ENCODE measurements around the gene NFIB. TPM values are rescaled to one million over a fixed set of nuclear protein-coding genes. Genes with fewer than 3 reads are reported as not detected.

NFIB gene
- total RNA-seq, 1 experiment from 2014 or later = 75.8 TPM

- Mint-ChIP-seq H3K27ac (ENCODE audit: unreplicated experiment) (no peak overlapping the region), H3K9me3 (ENCODE audit: low read depth, unreplicated experiment) (no peaks in the 10 kb centered on the region), H3K4me3 (ENCODE audit: low read depth, unreplicated experiment) (no peak overlapping the region), H3K36me3 (ENCODE audit: insufficient read depth, unreplicated experiment) (peaks cover 8% of the 10 kb centered on the region), H3K4me1 (ENCODE audit: low read depth, unreplicated experiment) (no peaks in the 10 kb centered on the region), H3K27me3 (ENCODE audit: unreplicated experiment) (no peaks in the 10 kb centered on the region)
- no TSS peak for BruUV-seq (replicated peaks)
- no peak for DNase-seq
- CTCF ChIA-PET = no interaction called here
- intact Hi-C loops (cut with micrococcal nuclease; ENCODE audit: unreplicated experiment) = no loop called here
- no peak for TF ChIP-seq CTCF (IDR thresholded peaks at IDR 0.05; ENCODE audit: unreplicated experiment)
Measured at GRCh38 chr9:14104496-14104895, 209.4 kb downstream of the NFIB start.

- CTCF ChIA-PET = interaction anchor here (0.7 kb wide), 1 partner anchor 483 kb away, joined by 4 read pairs; no protein-coding TSS in a partner anchor
- DNase-seq = no peak
- Mint-ChIP-seq H3K9me3 (ENCODE audit: low read depth, unreplicated experiment) (no peaks in the 10 kb centered on the region), H3K4me1 (ENCODE audit: low read depth, unreplicated experiment) (peaks cover 8% of the 10 kb centered on the region), H3K27me3 (ENCODE audit: unreplicated experiment) (no peaks in the 10 kb centered on the region), H3K4me3 (ENCODE audit: low read depth, unreplicated experiment) (no peak overlapping the region), H3K27ac (ENCODE audit: unreplicated experiment) (no peak overlapping the region), H3K36me3 (ENCODE audit: insufficient read depth, unreplicated experiment) (peaks cover 10% of the 10 kb centered on the region)
- no peak for TF ChIP-seq CTCF (IDR thresholded peaks at IDR 0.05; ENCODE audit: unreplicated experiment)
- BruUV-seq (replicated peaks) = no TSS peak
- intact Hi-C loops (cut with micrococcal nuclease; ENCODE audit: unreplicated experiment) = no loop called here
Measured at GRCh38 chr9:14103115-14103514, 210.8 kb downstream of the NFIB start.

GRCh38 chr9:14099737-14100136 is 214.2 kb downstream of the NFIB start:
- Mint-ChIP-seq H3K9me3 (ENCODE audit: low read depth, unreplicated experiment) (no peaks in the 10 kb centered on the region), H3K27ac (ENCODE audit: unreplicated experiment) (no peak overlapping the region), H3K4me1 (ENCODE audit: low read depth, unreplicated experiment) (peaks cover 22% of the 10 kb centered on the region), H3K36me3 (ENCODE audit: insufficient read depth, unreplicated experiment) (peaks cover 29% of the 10 kb centered on the region), H3K4me3 (ENCODE audit: low read depth, unreplicated experiment) (no peak overlapping the region), H3K27me3 (ENCODE audit: unreplicated experiment) (no peaks in the 10 kb centered on the region)
- no TSS peak for BruUV-seq (replicated peaks)
- CTCF ChIA-PET = no interaction called here
- intact Hi-C loops (cut with micrococcal nuclease; ENCODE audit: unreplicated experiment) = loop anchor here (5.0 kb wide), 3 partner anchors 113 to 223 kb away; no protein-coding TSS in a partner anchor
- no peak for TF ChIP-seq CTCF (IDR thresholded peaks at IDR 0.05; ENCODE audit: unreplicated experiment)
- no peak for DNase-seq

- no peaks in the 10 kb centered on the region for H3K9me3 Mint-ChIP-seq (ENCODE audit: low read depth, unreplicated experiment)
- CTCF ChIA-PET = no interaction called here
- no peak for DNase-seq
- H3K4me1 Mint-ChIP-seq (ENCODE audit: low read depth, unreplicated experiment) = peaks cover 22% of the 10 kb centered on the region
- peak overlapping the region; percentile 36 for H3K27ac Mint-ChIP-seq (ENCODE audit: unreplicated experiment)
- no TSS peak for BruUV-seq (replicated peaks)
- intact Hi-C loops (cut with micrococcal nuclease; ENCODE audit: unreplicated experiment) = loop anchor here (5.0 kb wide), 3 partner anchors 114 to 224 kb away; no protein-coding TSS in a partner anchor
- no peak for TF ChIP-seq CTCF (IDR thresholded peaks at IDR 0.05; ENCODE audit: unreplicated experiment)
- H3K36me3 Mint-ChIP-seq (ENCODE audit: insufficient read depth, unreplicated experiment) = peaks cover 21% of the 10 kb centered on the region
- no peaks in the 10 kb centered on the region for H3K27me3 Mint-ChIP-seq (ENCODE audit: unreplicated experiment)
- peak overlapping the region; percentile 69 for H3K4me3 Mint-ChIP-seq (ENCODE audit: low read depth, unreplicated experiment)
Measured at GRCh38 chr9:14098486-14099180, 215.3 kb downstream of the NFIB start.

Measured in Calu3 (cell line).